WTC11 (cell line): ENCODE data around the gene ASIC3. TPM values are rescaled to one million over a fixed set of nuclear protein-coding genes. Genes with fewer than 3 reads are reported as not detected.

ENCODE experiments used
- ATAC-seq: fragments of 200-7000 bp; cut with Tn5 transposase; 2 replicates; pipeline ENCODE4 v1.10.0; 2021; ENCODE audit warnings: mild to moderate bottlenecking, moderate library complexity
- CTCF ChIA-PET: fragments of 300-600 bp; sonication (Branson Sonifier 250); formaldehyde crosslinking; loops from one replicate; lab custom pipeline; 2021; ENCODE audit warnings: antibody characterized with exemption; lab: Charles Lee
- POLR2A ChIA-PET: fragments of 350-600 bp; sonication (Branson Sonifier 250); formaldehyde crosslinking; loops from one replicate; lab custom pipeline; 2021; ENCODE audit warnings: antibody characterized with exemption; lab: Charles Lee
- DNase-seq: peaks from one replicate; pipeline ENCODE4 v3.0.0; 2021; ENCODE audit warnings: low spot score
- H3K27ac Mint-ChIP-seq: 2 replicates; pipeline ENCODE4 v1.8.0; 2021; ENCODE audit warnings: mixed read lengths
- H3K27me3 Mint-ChIP-seq: 2 replicates; pipeline ENCODE4 v1.8.0; 2021; ENCODE audit warnings: low read depth, mild to moderate bottlenecking, moderate library complexity, mixed read lengths
- H3K36me3 Mint-ChIP-seq: 2 replicates; pipeline ENCODE4 v1.8.0; 2021; ENCODE audit warnings: mixed read lengths
- H3K4me1 Mint-ChIP-seq: 2 replicates; pipeline ENCODE4 v1.8.0; 2022; ENCODE audit warnings: mixed read lengths
- H3K4me3 Mint-ChIP-seq: 2 replicates; pipeline ENCODE4 v1.8.0; 2021; ENCODE audit warnings: mild to moderate bottlenecking, moderate library complexity, mixed read lengths
- H3K9me3 Mint-ChIP-seq: 2 replicates; pipeline ENCODE4 v1.8.0; 2021; ENCODE audit warnings: mixed read lengths
- CREB1 ChIP-seq: sonication (generic); formaldehyde crosslinking; IDR thresholded peaks from 2 replicates; pipeline ENCODE4 v1.8.0; 2023; ENCODE audit warnings: mild to moderate bottlenecking, missing genetic modification reagents
- FOXJ3 ChIP-seq: sonication (generic); formaldehyde crosslinking; IDR thresholded peaks from 2 replicates; pipeline ENCODE4 v1.9.0; 2021; ENCODE audit warnings: missing genetic modification reagents, mild to moderate bottlenecking, borderline replicate concordance
- GTF2I ChIP-seq: fragments of 250-450 bp; sonication (Bioruptor Pico); conservative IDR thresholded peaks from 2 replicates; pipeline ENCODE4 v1.4.0; 2021; ENCODE audit warnings: mild to moderate bottlenecking
- HMGA2 ChIP-seq: fragments of 250-450 bp; sonication (Bioruptor Pico); IDR thresholded peaks from 2 replicates; pipeline ENCODE4 v1.4.0; 2021; ENCODE audit warnings: mild to moderate bottlenecking, moderate library complexity
- JAZF1 ChIP-seq: fragments of 250-450 bp; sonication (Bioruptor Pico); IDR thresholded peaks from 2 replicates; pipeline ENCODE4 v1.9.0; 2021; ENCODE audit warnings: moderate library complexity, mild to moderate bottlenecking, inconsistent platforms
- MXD4 ChIP-seq: fragments of 250-450 bp; sonication (Bioruptor Pico); IDR thresholded peaks from 2 replicates; pipeline ENCODE4 v1.8.0; 2021; ENCODE audit warnings: mild to moderate bottlenecking, moderate library complexity, borderline replicate concordance
- NFYB ChIP-seq: sonication (generic); formaldehyde crosslinking; conservative IDR thresholded peaks from 2 replicates; pipeline ENCODE4 v1.8.0; 2022; ENCODE audit warnings: low read depth, missing genetic modification reagents
- NR1H2 ChIP-seq: sonication (generic); formaldehyde crosslinking; IDR thresholded peaks from 2 replicates; pipeline ENCODE4 v1.9.0; 2021; ENCODE audit warnings: mild to moderate bottlenecking, moderate library complexity, missing genetic modification reagents
- RELA ChIP-seq: sonication (generic); formaldehyde crosslinking; IDR thresholded peaks from 2 replicates; pipeline ENCODE4 v1.8.1; 2022; ENCODE audit warnings: missing genetic modification reagents, mild to moderate bottlenecking, borderline replicate concordance
- SMAD3 ChIP-seq: sonication (generic); formaldehyde crosslinking; IDR thresholded peaks from 2 replicates; pipeline ENCODE4 v1.8.0; 2022; ENCODE audit warnings: missing genetic modification reagents, mild to moderate bottlenecking, borderline replicate concordance
- TCF7 ChIP-seq: sonication (generic); formaldehyde crosslinking; IDR thresholded peaks from 2 replicates; pipeline ENCODE4 v1.8.0; 2022; ENCODE audit warnings: mild to moderate bottlenecking, low read depth, missing genetic modification reagents, moderate library complexity
- TEAD1 ChIP-seq: sonication (generic); formaldehyde crosslinking; IDR thresholded peaks from 2 replicates; pipeline ENCODE4 v1.8.0; 2022; ENCODE audit warnings: mild to moderate bottlenecking, missing genetic modification reagents
- TEAD4 ChIP-seq: sonication (generic); formaldehyde crosslinking; IDR thresholded peaks from 2 replicates; pipeline ENCODE4 v1.8.0; 2022; ENCODE audit warnings: mild to moderate bottlenecking, missing genetic modification reagents
- ZNF121 ChIP-seq: sonication (generic); formaldehyde crosslinking; IDR thresholded peaks from 2 replicates; pipeline ENCODE4 v1.8.0; 2023; ENCODE audit warnings: missing genetic modification reagents
- ZNF219 ChIP-seq: sonication (generic); formaldehyde crosslinking; IDR thresholded peaks from 2 replicates; pipeline ENCODE4 v1.8.0; 2023; ENCODE audit warnings: missing genetic modification reagents, mild to moderate bottlenecking, borderline replicate concordance
- ZNF263 ChIP-seq: sonication (generic); formaldehyde crosslinking; IDR thresholded peaks from 2 replicates; pipeline ENCODE4 v1.8.1; 2022; ENCODE audit warnings: low read depth, mild to moderate bottlenecking, moderate library complexity, missing genetic modification reagents
- ZNF416 ChIP-seq: fragments of 250-450 bp; sonication (Bioruptor Pico); IDR thresholded peaks from 2 replicates; pipeline ENCODE4 v1.9.0; 2021; ENCODE audit warnings: mild to moderate bottlenecking, inconsistent platforms
- ZNF423 ChIP-seq: fragments of 250-450 bp; sonication (Bioruptor Pico); IDR thresholded peaks from 2 replicates; pipeline ENCODE4 v2.1.2; 2022; ENCODE audit warnings: mild to moderate bottlenecking, moderate library complexity
- total RNA-seq: library from RNA; stranded (reverse); gene quantifications from 3 replicates; pipeline ENCODE4 v1.2.3, GENCODE V29; 2021
- TF ChIP-seq, protein P1 (sequence below): sonication (generic); formaldehyde crosslinking; IDR thresholded peaks from 2 replicates; pipeline ENCODE4 v1.8.1; 2022; ENCODE audit warnings: mild to moderate bottlenecking, moderate library complexity, missing genetic modification reagents
- TF ChIP-seq, protein P2 (sequence below): sonication (generic); formaldehyde crosslinking; IDR thresholded peaks from 2 replicates; pipeline ENCODE4 v1.8.0; 2022; ENCODE audit warnings: mild to moderate bottlenecking, missing genetic modification reagents
- TF ChIP-seq, protein P3 (sequence below): sonication (generic); formaldehyde crosslinking; IDR thresholded peaks from 2 replicates; pipeline ENCODE4 v1.8.1; 2022; ENCODE audit warnings: mild to moderate bottlenecking, missing genetic modification reagents, moderate library complexity, borderline replicate concordance
- TF ChIP-seq, protein P4 (sequence below): sonication (generic); formaldehyde crosslinking; IDR thresholded peaks from 2 replicates; pipeline ENCODE4 v1.8.0; 2023; ENCODE audit warnings: missing genetic modification reagents
- TF ChIP-seq, protein P5 (sequence below): sonication (generic); formaldehyde crosslinking; IDR thresholded peaks from 2 replicates; pipeline ENCODE4 v1.8.0; 2022; ENCODE audit warnings: mild to moderate bottlenecking, missing genetic modification reagents
- TF ChIP-seq, protein P6 (sequence below): fragments of 250-450 bp; sonication (Bioruptor Pico); IDR thresholded peaks from 2 replicates; pipeline ENCODE4 v1.8.0; 2021; ENCODE audit warnings: mild to moderate bottlenecking

Gene ASIC3
- total RNA-seq, 1 experiment from 2014 or later: 5.5 TPM

DNA sequence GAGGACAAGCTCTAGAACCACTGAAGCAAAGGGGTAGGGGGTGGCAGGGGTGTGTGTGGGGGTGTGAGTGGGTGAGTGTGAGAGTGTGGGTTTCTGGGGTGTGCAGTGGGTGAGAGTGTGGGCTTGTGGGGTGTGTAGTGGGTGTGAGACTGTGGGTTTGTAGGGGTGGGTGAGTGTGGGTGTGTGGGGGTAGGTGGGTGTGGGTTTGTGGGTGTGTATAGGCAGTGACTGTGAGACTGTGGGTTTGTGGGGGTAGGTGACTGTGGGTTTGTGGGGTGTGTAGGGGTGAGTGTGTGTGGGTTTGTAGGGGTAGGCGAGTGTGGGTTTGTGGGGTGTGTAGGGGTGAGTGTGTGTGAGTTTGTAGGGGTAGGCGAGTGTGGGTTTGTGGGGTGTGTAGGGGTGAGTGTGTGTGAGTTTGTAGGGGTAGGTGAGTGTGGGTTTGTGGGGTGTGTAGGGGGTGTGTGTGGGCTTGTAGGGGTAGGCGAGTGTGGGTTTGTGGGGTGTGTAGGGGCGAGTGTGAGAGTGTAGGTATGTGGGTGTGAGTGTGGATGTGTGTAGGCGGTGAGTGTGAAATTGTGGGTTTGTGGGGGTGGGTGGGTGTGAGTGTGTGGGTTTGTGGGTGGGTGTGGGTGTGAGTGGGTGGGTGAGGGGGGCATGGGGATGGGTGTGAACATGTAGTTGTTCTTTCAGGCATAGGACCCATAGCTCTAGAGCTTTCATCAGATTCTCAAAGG, 48.7 kb upstream of the ASIC3 start:
- ATAC-seq (no peak), DNase-seq (no peak)
- H3K9me3 Mint-ChIP-seq: no peaks in the 10 kb centered on the region
- H3K4me1 Mint-ChIP-seq: 0 out of 2 replicates have a peak, but pooled peaks cover 2% of the 10 kb centered on the region
- CTCF ChIA-PET: interaction anchor here (0.5 to 5.5 kb wide), 3 partner anchors 10 to 162 kb away, joined by 3 to 61 read pairs (median 6); no protein-coding TSS in a partner anchor
- peaks cover 2% of the 10 kb centered on the region; the same call in 1 of the 2 replicates for H3K27me3 Mint-ChIP-seq
- no peak overlapping the region for H3K4me3 Mint-ChIP-seq
- no peak overlapping the region for H3K27ac Mint-ChIP-seq
- H3K36me3 Mint-ChIP-seq: no peaks in the 10 kb centered on the region
- POLR2A ChIA-PET: no interaction called here
- TF ChIP-seq ZNF263 (CRISPR knock-in tag) (no peak), ZNF423 (CRISPR knock-in tag) (no peak), ZNF416 (CRISPR knock-in tag) (no peak), HMGA2 (CRISPR knock-in tag) (no peak), ZNF219 (CRISPR knock-in tag) (no peak), MXD4 (no peak), RELA (CRISPR knock-in tag) (no peak)
- TF ChIP-seq, protein P1, sequence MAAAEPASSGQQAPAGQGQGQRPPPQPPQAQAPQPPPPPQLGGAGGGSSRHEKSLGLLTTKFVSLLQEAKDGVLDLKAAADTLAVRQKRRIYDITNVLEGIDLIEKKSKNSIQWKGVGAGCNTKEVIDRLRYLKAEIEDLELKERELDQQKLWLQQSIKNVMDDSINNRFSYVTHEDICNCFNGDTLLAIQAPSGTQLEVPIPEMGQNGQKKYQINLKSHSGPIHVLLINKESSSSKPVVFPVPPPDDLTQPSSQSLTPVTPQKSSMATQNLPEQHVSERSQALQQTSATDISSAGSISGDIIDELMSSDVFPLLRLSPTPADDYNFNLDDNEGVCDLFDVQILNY: no peak

DNA sequence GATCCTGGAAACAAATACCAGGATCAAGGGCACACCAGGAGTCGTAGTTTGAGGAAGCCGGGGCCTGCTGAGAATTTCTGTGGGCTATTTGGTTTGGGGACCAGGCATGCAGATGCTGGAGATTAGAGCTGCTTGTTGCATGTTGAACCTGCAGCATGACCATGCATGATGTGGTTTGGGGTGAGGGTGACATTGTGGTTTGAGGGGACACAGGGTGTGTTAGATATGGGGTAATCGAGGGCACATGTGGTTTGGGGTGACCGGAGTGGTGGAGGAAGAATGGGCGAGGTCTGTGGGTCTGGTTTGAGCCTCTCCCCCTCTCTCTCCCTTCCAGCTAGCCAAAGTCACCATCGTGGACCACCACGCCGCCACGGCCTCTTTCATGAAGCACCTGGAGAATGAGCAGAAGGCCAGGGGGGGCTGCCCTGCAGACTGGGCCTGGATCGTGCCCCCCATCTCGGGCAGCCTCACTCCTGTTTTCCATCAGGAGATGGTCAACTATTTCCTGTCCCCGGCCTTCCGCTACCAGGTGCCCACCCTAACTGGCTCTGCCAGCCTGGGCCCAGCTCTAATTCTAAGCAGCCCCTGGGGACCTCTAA, 47.3 kb upstream of the ASIC3 start:
- no peaks in the 10 kb centered on the region for H3K36me3 Mint-ChIP-seq
- no peak overlapping the region for H3K4me3 Mint-ChIP-seq
- ATAC-seq (no peak), DNase-seq (no peak)
- 0 out of 2 replicates have a peak, but pooled peaks cover 2% of the 10 kb centered on the region for H3K4me1 Mint-ChIP-seq
- POLR2A ChIA-PET: no interaction called here
- H3K27me3 Mint-ChIP-seq: peaks cover 2% of the 10 kb centered on the region; the same call in 1 of the 2 replicates
- CTCF ChIA-PET: interaction anchor here (5.5 kb wide), 1 partner anchor 9 kb away, joined by 61 read pairs; no protein-coding TSS in a partner anchor
- H3K9me3 Mint-ChIP-seq: no peaks in the 10 kb centered on the region
- H3K27ac Mint-ChIP-seq: no peak overlapping the region
- TF ChIP-seq ZNF121 (CRISPR knock-in tag) (no peak), TEAD1 (CRISPR knock-in tag) (no peak), ZNF263 (CRISPR knock-in tag) (no peak), GTF2I (CRISPR knock-in tag) (no peak), MXD4 (no peak), TCF7 (CRISPR knock-in tag) (no peak), NR1H2 (CRISPR knock-in tag) (no peak), SMAD3 (no peak), CREB1 (CRISPR knock-in tag) (no peak), TEAD4 (CRISPR knock-in tag) (no peak), JAZF1 (no peak), FOXJ3 (no peak), NFYB (CRISPR knock-in tag) (no peak)
- TF ChIP-seq, protein P2, sequence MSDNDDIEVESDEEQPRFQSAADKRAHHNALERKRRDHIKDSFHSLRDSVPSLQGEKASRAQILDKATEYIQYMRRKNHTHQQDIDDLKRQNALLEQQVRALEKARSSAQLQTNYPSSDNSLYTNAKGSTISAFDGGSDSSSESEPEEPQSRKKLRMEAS (CRISPR knock-in tag): no peak
- TF ChIP-seq, protein P3, sequence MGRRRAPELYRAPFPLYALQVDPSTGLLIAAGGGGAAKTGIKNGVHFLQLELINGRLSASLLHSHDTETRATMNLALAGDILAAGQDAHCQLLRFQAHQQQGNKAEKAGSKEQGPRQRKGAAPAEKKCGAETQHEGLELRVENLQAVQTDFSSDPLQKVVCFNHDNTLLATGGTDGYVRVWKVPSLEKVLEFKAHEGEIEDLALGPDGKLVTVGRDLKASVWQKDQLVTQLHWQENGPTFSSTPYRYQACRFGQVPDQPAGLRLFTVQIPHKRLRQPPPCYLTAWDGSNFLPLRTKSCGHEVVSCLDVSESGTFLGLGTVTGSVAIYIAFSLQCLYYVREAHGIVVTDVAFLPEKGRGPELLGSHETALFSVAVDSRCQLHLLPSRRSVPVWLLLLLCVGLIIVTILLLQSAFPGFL (CRISPR knock-in tag): no peak
- TF ChIP-seq, protein P4, sequence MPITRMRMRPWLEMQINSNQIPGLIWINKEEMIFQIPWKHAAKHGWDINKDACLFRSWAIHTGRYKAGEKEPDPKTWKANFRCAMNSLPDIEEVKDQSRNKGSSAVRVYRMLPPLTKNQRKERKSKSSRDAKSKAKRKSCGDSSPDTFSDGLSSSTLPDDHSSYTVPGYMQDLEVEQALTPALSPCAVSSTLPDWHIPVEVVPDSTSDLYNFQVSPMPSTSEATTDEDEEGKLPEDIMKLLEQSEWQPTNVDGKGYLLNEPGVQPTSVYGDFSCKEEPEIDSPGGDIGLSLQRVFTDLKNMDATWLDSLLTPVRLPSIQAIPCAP (CRISPR knock-in tag): no peak
- TF ChIP-seq, protein P5, sequence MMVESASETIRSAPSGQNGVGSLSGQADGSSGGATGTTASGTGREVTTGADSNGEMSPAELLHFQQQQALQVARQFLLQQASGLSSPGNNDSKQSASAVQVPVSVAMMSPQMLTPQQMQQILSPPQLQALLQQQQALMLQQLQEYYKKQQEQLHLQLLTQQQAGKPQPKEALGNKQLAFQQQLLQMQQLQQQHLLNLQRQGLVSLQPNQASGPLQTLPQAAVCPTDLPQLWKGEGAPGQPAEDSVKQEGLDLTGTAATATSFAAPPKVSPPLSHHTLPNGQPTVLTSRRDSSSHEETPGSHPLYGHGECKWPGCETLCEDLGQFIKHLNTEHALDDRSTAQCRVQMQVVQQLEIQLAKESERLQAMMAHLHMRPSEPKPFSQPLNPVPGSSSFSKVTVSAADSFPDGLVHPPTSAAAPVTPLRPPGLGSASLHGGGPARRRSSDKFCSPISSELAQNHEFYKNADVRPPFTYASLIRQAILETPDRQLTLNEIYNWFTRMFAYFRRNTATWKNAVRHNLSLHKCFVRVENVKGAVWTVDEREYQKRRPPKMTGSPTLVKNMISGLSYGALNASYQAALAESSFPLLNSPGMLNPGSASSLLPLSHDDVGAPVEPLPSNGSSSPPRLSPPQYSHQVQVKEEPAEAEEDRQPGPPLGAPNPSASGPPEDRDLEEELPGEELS: no peak
- TF ChIP-seq, protein P6, sequence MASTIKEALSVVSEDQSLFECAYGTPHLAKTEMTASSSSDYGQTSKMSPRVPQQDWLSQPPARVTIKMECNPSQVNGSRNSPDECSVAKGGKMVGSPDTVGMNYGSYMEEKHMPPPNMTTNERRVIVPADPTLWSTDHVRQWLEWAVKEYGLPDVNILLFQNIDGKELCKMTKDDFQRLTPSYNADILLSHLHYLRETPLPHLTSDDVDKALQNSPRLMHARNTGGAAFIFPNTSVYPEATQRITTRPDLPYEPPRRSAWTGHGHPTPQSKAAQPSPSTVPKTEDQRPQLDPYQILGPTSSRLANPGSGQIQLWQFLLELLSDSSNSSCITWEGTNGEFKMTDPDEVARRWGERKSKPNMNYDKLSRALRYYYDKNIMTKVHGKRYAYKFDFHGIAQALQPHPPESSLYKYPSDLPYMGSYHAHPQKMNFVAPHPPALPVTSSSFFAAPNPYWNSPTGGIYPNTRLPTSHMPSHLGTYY (CRISPR knock-in tag): no peak
